Stimulated activated CD4-positive, alpha-beta T cell treated with anti-CD3 and anti-CD28 coated beads, Interleukin-12 subunit alpha, Interleukin-12 subunit beta, amount 100 ng/mL, for 4 hours (primary cell): Measurements from ENCODE around the gene ATP6V1C2.
"Not testable (repeated sequence)": the region's sequence is repeated elsewhere in the genome, so short reads cannot be mapped to it uniquely, and the experiment has no call there.

Source experiments
- DNase-seq: peaks from one replicate; pipeline ENCODE4 v3.0.0-alpha.2; 2020

Gene ATP6V1C2

DNA sequence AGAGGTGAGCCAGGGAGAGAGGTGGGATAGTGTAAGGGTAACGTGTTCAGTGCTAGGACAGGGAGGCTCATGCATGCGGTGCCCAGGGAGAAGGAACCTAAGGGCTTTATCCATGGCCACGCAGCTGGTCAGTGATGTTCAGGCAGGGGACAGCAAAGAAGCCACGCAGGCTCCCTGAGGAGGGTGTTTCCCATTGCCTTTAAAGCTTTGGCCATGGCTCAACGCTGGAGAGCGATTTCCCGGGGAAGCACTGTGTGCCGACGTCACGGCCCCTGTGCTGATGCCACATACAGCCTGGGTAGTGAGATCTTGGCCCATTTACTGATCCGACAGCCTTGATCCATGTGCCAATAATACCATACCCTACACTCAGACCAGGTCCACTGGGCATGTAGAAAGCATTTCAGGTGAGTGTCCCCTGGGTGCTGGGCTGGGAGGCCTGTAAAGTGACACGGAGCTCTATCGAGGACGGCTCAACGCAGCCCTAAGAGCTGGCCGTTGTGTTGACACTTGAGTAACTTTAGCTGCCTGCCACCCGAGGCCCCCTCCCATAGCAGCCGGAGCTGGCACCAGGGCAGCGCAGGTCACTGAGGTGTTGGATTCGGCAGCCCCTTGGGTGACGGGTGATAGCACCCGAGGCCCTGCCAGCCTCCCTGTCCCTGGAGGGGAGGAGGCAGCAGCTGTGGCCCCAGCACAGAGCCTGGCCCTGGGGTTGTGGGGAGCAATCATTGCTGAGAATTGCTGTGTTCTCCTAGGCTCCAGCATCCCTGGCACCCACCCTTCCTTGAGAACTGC is 49.7 kb downstream of the ATP6V1C2 start:
- DNase-seq = no peak

DNA sequence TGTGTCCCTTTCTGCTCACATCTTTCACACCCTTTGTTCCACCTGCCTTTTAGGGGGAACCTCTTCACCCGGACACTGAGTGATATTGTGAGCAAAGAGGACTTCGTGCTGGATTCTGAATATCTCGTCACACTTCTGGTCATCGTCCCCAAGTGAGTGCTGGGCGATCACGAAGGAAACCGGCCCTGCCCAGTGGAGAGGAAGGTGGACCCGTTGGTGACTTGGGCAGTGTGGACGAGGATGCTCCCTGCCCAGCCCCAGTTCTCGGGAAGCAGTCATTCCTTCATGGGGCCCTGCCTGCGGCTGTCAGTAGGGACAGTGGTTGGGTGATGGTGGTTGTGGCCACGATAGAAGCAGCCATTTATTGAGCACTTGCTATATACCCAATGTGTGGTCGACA is 50.4 kb downstream of the ATP6V1C2 start:
- no peak for DNase-seq

DNA sequence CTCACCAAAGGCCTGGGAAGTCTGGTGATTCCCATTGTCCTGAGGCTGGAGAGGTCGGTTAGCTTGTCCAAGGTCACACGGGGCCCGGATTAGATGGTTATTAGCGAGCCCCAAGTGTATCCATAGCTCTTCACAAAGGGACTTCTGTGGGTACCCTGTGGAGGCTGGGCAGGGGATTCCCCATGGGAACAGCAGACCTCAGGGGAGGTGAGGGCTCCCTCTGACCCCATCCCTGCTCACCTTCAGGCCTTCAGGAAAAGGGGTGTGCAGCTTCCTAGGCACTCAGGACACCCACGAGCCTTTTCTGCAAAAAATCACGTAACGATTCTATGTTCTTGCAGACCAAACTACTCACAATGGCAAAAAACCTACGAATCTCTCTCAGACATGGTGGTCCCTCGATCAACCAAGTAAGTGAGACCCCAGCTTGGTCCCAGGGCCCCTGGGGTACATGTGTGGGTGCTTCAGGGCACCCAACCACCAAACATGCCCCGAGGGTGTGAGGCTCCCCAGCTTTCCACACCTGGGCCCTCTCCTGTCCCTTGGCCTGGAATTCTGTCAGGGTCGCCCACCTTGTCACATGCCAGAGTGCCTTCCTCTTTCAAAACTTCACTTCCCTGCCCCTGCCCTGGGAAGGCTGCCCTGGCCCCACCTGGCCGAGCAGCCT is 50.9 kb downstream of the ATP6V1C2 start:
- no peak for DNase-seq

DNA sequence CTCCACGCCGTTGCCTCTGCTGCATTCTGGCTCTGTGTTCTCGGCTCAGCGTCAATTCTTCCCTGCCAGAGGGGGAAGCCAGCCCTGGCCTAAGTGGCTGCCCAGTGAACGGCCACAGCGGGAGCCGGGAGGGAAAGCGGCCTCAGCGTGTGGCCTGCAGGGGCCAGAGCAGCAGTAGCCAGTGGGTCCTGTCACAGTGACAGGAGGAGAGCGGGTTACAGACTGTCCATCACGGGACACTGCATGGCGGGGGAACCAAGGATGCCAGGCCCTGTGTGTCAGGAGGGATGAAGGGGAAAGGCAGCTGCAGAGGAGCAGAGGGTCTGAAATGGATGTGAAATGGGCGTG is 51.4 kb downstream of the ATP6V1C2 start:
- DNase-seq = no peak

DNA sequence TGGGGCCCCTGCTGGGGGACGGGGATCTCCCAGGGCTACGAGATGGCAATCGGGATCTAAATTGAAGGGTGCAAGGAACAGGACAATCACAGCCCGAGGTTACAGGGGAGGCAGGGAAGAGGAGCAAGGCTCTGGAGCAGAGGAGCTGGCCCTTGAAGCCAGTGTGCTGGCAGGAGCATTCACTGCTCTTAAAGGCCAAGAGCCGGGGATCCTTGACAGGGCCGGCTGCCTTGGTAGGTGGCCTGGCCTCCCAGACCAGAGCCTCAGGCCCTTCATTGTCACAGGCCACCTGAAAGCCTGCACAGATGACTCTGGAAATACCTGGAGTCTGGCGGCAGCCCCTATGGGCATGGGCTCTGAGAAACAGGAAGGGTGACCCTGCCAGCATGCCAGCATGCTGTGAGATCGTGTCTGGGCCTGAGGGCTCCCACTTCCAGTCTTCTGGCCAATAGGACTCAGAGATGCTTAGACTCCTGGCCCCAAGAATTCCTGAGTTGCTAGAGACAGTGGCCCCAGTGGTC is 52.5 kb downstream of the ATP6V1C2 start:
- DNase-seq = no peak

DNA sequence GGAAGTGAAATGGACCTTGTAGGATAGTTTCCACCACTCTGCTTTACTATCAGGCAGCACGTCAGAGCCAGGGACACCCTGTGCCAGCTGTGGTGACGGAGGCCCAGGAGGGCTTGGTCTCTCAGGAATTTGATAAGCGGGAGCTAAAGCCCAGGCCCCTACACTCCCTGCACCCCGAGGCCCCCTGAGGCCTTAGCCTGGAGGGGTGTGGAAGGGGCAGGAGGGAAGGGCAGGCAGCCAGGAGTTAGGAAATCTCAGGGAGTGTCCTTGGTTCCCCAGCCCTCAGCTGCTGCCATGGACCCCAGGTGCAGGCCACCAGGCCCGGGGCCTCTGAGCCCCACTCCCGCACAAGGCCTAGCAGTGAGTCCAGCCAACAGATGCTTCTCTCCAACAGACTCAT is 53.0 kb downstream of the ATP6V1C2 start:
- DNase-seq = no peak

DNA sequence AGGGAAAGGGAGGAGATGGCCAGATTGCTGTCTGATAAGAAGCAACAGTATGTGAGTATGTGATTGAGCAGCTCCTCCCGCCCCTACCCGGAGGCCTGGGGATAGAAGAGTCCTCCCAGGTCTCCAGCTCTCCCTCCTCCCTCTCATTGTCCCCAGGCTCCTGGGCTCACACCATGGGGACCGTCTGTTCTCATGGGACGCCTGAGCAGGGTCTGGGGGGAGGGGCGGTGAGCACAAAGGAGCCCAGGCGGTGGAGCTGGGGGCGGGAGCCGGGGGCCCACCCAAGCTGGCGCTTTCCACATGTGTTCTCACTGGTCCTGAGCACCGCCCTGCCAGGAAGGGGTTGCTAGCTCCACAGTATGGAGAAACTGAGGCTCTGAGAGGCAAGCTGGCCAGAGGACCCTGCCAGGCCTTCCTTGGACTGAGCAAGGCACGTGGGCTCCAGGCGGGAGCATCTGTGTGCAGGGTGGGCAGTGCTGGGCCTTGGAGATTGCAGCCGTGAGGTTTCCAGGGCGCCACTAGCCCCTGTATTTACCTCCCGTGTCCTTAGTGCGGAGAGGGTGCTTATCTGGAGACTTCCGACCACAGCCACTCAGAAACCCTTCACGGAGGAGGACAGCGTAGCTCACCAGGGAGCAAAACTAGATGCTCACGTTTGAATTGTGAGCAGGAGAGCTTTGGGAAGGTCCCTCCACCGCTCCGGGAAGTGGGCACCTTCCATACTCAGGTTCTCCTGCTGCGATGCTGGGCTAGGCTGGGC is 53.8 kb downstream of the ATP6V1C2 start:
- DNase-seq = no peak

DNA sequence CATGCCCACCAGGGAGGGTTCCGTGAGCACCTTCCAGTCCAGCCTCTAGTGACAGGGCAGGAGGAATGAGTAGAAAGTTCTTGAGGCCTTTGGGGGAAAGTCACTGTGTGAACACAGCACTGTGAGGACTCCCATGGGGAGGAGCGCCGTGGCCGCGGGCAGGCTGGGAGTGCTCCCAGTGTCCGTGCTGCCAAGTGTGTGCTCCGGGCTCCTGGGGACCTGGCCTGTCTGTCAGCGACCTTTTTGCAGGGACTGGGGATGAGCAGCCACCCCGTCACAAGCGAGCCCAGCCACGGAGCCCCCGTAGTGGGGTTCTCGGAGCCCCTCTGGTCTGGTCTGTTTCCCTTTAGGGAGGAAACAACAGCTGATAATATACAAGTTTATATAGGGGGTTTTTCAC is 54.4 kb downstream of the ATP6V1C2 start:
- no peak for DNase-seq

DNA sequence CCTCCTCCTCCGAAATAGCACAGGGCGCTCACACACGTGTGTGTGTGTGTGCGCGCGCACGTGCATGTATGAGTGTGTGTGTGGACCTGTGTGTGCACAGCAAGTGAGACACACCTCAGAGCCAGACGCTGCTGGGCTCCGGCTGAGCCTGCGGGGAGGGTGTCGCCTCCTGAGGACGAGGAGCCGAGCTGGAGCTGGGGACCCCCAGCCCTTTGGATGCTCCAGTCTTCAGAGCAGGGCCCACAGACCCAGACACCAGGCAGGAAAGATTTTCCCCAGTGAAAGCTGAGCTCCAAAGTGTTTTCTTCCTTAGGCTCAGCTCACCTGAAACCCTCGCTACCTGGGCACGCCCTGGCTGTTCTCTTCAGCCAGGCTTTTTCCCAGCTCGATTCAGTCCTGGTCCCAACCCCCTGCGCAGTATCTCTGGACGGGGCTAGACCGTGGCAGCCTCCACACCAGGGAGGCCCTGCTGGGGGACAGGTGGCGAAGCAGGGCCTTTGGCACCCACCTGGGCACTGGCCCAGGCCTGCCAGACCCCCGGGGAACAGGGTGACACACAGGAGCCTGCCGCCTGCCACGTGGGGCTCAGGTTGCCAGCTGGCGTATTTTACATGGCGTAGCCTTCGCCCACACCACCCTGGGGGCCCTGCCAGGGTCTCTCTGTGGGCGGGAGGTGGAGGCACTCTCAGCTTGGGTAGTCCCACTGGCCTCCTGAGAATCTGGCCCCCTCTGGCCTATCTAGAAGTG is 55.0 kb downstream of the ATP6V1C2 start:
- no peak for DNase-seq

DNA sequence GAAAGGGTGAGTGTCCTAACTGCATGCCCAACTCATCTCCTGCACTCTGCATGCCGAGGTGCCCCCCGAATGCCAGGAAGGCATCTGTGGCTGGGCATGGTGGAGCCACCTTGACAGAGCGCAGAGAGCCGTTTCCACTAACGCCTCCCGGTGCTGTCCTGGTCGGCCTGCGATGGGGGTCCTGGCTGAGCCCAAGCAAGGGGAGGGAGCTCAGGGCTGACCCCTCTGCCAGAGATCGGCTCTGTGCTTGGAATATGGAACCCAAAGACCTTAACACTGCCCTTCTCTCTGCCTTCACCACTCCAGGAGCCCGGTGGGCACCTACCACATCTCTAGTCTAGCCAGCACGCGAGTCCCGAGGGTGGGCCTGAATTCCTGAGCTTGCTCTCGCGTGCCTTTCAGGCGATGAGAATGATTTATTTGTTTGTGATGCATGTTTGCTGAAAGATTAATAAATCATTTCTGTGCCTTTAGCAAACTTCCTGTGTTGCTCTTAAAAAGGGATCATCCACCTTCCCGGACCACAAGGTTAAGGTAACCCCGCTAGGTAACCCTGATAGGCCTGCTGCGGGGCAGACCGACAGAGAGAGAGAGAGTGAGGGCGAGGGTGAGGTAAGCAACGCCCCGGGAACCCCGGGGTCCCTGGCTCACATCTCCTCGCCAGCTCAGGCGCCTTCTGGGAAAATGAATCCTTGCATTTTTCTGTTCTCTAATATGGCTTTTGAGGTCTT is 55.8 kb downstream of the ATP6V1C2 start:
- no peak for DNase-seq

DNA sequence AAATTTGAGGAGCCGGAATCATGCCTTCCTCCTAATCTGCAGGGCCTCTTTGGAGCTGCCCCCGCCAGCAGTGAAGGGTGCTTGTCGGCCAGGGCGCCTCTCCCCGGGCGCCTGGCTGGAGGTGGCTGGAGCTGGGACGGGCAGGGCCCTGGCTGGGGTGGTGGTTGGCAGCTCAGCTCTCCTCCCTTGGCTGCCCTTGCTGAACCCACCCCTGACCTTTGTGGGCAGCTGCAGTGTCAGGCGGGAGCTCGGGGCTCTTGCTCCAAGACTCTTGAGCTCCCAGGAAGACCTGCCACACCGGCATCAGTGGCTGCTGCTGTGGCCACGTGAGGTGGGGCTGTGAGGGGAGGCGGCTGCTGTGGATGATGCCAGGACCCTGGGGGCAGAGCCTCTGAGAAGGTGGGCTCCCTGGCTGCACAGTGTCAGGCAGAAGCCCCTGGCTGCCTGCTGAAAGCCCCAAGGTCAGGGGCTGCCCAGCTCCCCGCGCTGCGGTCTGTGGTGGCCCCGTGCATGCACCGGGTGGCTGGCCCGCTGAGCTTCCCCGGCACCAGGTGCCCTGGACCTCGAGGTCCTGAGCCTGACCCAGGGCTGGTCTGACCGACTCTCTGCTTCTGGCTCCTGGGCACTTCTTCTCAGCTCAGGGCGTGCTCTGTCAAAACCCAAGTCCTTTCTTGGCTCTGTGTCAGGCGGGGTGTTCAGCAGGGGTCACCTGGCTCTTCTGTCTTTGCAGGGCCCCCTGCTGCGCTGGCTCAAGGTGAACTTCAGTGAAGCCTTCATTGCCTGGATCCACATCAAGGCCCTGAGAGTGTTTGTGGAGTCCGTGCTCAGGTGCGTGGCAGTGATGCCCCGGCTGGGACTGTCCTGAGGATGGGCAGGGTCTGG is 56.7 kb downstream of the ATP6V1C2 start:
- DNase-seq = no peak

DNA sequence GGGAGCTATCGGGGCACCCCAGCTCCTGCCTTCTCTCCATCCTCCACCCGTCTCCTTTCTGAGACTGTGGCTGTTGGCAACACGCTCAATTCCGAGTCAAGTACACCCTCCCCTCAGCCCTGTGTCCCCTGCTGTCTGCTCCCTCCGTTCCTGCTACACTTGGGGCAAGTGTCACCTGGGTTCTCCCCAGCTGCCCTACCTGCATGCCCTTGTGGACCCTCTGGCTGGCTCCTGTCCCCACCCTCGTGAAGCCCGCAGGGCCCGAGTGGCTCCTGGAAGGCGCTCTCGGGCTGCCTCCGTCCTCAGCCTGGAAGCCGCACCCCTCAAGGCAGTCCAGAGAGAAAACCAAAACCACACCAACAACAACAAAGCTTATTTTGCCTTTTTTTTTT is 57.3 kb downstream of the ATP6V1C2 start:
- DNase-seq = no peak

DNA sequence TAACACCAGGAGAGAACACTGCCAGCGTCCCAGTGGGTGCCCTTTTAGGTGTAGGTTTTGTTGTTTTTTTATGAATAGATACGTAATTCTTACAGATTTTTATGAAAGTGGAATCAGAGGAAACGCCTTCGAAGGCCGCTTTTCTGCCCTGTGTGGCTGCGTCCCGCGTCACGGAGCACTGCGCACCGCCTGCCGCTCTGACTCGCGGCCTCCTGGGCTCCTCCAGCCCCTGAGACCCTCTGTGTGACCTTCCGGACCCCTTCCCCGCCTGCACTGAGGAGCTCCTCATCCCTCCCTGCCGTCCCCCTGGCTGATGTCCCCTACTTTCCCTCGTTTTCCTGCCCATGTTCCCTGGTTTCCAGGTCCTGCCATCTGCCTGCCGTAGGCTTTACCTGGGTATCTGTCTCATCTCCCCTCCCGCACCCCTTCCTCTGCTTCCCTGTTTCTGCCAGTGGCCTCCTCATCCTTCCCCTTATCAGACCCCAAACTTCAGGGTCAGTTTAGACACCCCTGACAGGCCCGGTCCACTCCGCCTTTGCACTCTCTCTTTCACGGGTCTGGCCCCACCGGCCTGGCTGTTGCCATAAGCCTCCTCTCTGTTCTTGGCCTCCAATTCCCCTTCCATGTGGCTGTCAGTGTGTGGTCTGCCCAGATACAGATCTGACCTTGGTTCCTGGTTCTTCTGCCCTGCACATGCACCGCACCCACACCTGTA is 58.5 kb downstream of the ATP6V1C2 start:
- no peak for DNase-seq

DNA sequence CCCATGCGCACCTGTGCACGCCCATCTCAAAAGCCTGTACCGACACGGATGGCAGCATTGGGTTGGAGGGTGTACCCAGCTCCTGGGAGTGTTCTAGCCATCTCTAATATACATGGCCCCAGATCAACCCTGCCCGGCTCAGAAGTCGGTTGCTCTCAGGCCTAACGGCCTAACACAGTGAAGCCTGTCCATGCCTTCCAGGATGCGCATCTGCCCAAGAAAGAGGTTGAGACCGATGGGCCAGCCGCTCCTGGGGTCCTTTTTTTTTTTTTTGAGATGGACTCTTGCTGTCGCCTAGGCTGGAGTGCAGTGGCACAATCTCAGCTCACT is 59.0 kb downstream of the ATP6V1C2 start:
- DNase-seq = no peak

DNA sequence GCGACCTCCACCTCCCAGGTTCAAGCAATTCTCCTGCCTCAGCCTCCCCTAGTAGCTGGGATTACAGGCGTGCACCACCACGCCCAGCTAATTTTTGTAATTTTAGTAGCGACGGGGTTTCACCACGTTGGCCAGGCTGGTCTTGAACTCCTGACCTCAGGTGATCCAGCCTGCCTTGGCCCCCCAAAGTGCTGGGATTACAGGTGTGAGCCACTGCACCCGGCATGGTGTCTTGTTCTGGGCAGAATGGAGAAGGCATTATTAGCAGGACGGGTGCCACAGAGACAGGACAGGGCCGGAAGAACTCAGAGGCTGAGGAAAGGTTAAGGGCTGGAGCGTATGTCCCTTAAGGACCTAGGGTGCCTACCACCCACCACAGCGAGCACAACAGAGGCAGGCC is 59.4 kb downstream of the ATP6V1C2 start:
- not testable (repeated sequence) for DNase-seq

DNA sequence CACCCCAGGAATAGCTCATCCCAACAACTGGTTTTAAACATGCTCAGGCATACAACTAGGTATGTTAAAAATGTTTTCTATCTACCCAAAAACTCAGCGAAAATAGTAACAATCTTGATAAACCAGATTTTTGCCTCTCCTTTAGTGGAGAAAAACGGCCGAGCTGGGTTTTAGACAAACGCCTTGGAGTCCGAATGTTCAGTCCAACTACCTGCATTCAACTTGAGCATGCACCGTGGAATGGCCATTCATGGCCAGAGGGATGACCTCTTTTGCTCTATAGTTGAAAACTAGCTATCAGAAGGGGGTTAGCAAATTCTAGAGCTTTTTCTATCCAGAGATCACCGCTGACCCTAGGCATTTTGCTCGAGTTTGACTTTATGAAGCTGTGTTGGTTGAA is 60.3 kb downstream of the ATP6V1C2 start:
- DNase-seq = no peak

DNA sequence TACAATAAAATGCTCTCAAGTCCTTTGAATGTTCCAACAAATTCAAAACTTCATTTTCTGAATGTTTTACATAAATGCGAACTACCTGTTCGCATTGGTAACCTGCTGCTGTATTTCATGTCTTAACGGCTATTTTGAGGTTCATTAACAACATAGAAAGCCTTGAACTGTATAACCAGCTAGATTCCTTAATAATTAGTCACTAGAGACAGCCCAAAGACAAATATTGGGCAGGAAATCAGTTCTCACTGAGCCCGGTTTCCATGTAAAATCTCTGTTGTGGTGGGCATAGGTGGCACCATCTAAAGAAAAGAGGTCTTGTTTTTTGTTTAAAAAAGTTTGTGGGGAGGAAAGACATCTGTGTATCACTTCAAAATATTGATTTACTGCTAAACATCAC is 62.0 kb downstream of the ATP6V1C2 start:
- no peak for DNase-seq

DNA sequence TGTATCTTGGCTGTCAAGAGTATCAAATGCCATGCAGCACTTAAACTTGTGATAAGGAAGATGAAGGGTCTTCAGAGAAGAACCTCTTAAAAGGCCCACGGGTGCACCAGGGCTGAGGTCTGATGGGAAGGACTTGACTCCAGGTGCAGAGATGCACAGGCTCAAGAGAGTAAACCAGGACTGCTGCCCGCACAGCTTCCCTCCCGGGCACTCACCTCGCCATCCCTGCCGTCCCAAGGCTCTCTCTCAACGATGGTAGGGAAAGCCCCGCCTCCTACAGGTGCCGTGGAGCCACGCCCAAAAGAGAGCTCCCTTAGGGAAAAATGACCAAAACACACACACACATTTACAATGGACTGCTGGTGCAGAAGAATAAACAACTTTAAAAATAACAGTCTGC is 63.3 kb downstream of the ATP6V1C2 start:
- no peak for DNase-seq

DNA sequence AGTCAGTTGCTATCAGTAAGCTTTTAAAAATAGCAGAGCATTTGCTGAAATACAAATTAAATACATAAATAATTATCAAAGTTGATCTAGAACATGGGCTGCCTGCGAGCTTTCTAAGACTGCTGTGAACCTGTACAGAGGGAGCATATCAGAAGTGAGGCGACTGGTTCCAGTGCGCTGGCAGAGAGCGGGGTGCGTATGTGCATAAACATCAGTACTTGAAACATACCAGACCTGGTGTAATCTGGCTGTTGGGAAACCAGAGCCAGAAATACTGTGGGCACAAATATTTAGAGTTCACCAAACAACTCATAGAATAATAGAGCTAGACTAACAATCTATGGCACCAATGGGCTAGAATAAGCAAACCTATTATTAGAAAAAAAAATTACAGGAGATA is 63.8 kb downstream of the ATP6V1C2 start:
- DNase-seq = no peak

DNA sequence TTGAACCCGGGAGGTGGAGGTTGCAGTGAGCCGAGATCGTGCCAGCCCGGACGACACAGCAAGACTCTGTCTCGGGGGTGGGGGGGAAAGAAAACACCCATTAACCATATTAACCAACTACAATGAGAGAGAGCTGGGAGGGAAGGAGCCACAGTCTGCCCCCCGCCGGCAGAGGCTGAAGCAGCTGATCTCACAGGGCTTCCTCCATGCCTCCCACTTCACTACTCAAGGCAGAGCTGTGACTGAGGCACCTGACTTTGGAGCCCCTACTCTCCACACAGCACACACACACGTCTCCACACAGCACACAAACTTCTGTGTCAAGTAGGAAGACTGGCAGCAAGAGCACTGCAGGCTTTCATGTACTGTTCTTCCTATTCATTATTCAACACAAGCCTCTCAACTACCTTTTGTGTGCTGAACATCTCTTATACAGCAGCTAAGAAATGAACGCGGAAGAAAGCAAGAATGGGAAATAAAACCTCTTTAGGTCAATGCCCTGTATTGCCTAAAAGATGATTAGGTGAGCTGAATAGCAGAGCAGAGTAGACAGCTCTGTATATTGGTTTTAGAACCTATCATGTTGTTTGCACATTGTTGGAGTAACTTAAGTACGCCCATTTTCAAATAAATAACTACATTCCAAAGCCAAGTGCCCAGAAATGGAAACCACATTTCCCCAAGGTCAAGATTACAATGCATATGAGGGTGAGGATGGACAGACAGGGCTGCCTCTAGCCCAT is 65.0 kb downstream of the ATP6V1C2 start:
- DNase-seq = no peak
